Testis (tissue), 2 donors: Measurements from ENCODE around the gene HNF1B.

Experiments used
- POLR2A ChIP-seq: fragments of 450-650 bp; IDR thresholded peaks from one replicate; pipeline ENCODE4 v1.6.1; 2017; ENCODE audit warnings: antibody characterized with exemption, mild to moderate bottlenecking, moderate library complexity
- TF ChIP-seq, protein P1 (sequence below), 3 experiments: fragments of 450-650 bp in 2 of 3; fragments of 200-600 bp in 1 of 3; sonication (generic) in 1 of 3; IDR thresholded peaks; one replicate each; pipeline ENCODE4 v1.5.1; 2016 to 2019; ENCODE audit warnings: antibody characterized with exemption in 3 of 3, mild to moderate bottlenecking in 2 of 3, moderate library complexity in 1 of 3

DNA sequence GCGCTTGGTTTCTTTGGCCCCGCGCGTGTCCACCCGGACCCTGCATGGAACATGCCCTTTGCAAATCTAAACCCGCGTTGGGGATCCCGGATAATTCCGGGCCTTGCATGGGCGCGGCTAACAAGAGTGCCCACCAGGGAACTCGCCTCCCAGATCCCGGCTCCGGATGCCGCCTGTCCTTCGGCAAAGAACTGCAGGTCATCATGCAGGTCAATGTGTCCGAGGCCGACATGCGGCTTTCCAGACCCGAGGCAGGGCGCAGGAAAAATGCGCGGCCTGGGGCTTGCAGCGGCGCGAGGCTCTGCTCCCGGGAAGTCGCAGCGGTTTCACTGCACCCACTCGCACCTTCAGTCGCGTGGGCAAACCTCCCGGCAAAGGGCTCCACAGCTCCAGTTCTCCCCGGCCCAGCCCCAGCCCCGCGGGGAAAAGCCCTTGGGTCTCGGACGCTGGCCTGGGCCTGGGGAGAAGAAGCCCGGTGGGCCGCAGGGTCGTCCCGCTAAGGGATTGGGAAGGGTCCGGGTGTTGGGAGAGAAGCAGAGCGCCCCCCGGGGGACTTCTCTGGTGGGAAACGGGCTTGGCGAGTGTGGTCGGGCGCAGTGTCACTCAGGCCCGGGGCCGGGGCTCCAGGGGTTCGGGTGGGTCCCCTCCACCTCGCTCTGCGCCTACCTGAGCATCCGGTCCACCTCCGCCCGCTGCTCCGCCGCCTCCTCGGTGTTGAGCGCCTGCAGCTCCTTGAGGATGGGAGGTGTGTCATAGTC lies 805 bp downstream of the HNF1B start:
- TF ChIP-seq, protein P1, sequence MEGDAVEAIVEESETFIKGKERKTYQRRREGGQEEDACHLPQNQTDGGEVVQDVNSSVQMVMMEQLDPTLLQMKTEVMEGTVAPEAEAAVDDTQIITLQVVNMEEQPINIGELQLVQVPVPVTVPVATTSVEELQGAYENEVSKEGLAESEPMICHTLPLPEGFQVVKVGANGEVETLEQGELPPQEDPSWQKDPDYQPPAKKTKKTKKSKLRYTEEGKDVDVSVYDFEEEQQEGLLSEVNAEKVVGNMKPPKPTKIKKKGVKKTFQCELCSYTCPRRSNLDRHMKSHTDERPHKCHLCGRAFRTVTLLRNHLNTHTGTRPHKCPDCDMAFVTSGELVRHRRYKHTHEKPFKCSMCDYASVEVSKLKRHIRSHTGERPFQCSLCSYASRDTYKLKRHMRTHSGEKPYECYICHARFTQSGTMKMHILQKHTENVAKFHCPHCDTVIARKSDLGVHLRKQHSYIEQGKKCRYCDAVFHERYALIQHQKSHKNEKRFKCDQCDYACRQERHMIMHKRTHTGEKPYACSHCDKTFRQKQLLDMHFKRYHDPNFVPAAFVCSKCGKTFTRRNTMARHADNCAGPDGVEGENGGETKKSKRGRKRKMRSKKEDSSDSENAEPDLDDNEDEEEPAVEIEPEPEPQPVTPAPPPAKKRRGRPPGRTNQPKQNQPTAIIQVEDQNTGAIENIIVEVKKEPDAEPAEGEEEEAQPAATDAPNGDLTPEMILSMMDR (IDR thresholded peaks at IDR 0.05), result no peak
- no peak for TF ChIP-seq POLR2A
